ENCODE results near the gene MED12L.

The MED12L gene

GRCh38 chr3:151093148-151093547, 7.7 kb downstream of the MED12L start:
- DNase-seq, result no peak

GRCh38 chr3:151093905-151094304, 8.4 kb downstream of the MED12L start:
- DNase-seq, result no peak

GRCh38 chr3:151096716-151097115, 11.3 kb downstream of the MED12L start:
- no peak for DNase-seq

- DNase-seq, result no peak
These were observed 14.6 kb downstream of the MED12L start for GRCh38 chr3:151100076-151100475.

GRCh38 chr3:151101270-151101969, 16.0 kb downstream of the MED12L start:
- no peak for DNase-seq

- no peak for DNase-seq
These were observed 20.8 kb downstream of the MED12L start for GRCh38 chr3:151106311-151106710.

GRCh38 chr3:151107177-151107576, 21.7 kb downstream of the MED12L start:
- DNase-seq, result no peak

GRCh38 chr3:151107701-151108100, 22.2 kb downstream of the MED12L start:
- no peak for DNase-seq

GRCh38 chr3:151109286-151109800, 23.9 kb downstream of the MED12L start:
- no peak for DNase-seq

GRCh38 chr3:151112731-151113130, 27.3 kb downstream of the MED12L start:
- DNase-seq, result no peak

- no peak for DNase-seq
These were observed 27.9 kb downstream of the MED12L start for GRCh38 chr3:151113343-151113742.

- no peak for DNase-seq
These were observed 31.6 kb downstream of the MED12L start for GRCh38 chr3:151117047-151117446.

GRCh38 chr3:151119188-151119587, 33.7 kb downstream of the MED12L start:
- DNase-seq, result no peak

- DNase-seq, result no peak
These were observed 34.9 kb downstream of the MED12L start for GRCh38 chr3:151120409-151120808.

GRCh38 chr3:151121016-151121415, 35.6 kb downstream of the MED12L start:
- no peak for DNase-seq

- no peak for DNase-seq
These were observed 38.4 kb downstream of the MED12L start for GRCh38 chr3:151123827-151124226.

- DNase-seq, result no peak
These were observed 39.0 kb downstream of the MED12L start for GRCh38 chr3:151124476-151124875.

GRCh38 chr3:151130428-151130827, 45.0 kb downstream of the MED12L start:
- no peak for DNase-seq

GRCh38 chr3:151133175-151133574, 47.7 kb downstream of the MED12L start:
- no peak for DNase-seq

GRCh38 chr3:151133917-151134450, 48.5 kb downstream of the MED12L start:
- DNase-seq, result no peak

- peak; percentile 63 for DNase-seq
These were observed 50.3 kb downstream of the MED12L start for GRCh38 chr3:151135541-151136337.

- no peak for DNase-seq
These were observed 57.5 kb downstream of the MED12L start for GRCh38 chr3:151142929-151143328.

- no peak for DNase-seq
These were observed 58.6 kb downstream of the MED12L start for GRCh38 chr3:151144016-151144415.

- no peak for DNase-seq
These were observed 59.3 kb downstream of the MED12L start for GRCh38 chr3:151144760-151145159.
